HUES48 (cell line): Measurements from ENCODE around the gene ANKS1A.

Experiments
- H3K27ac ChIP-seq: one replicate; pipeline ENCODE4 v1.7.0; 2013; ENCODE audit warnings: low read depth, low read length, inconsistent platforms
- H3K27me3 ChIP-seq: 2 replicates; pipeline ENCODE4 v1.6.1; 2013; ENCODE audit warnings: mild to moderate bottlenecking, low read length; ENCODE audit not compliant: control insufficient read depth, insufficient read depth
- H3K36me3 ChIP-seq: 2 replicates; pipeline ENCODE4 v1.6.1; 2013; ENCODE audit warnings: low read length; ENCODE audit not compliant: control insufficient read depth, insufficient read depth
- H3K4me1 ChIP-seq: 2 replicates; pipeline ENCODE4 v1.6.1; 2013; ENCODE audit warnings: mild to moderate bottlenecking, low read length; ENCODE audit not compliant: control insufficient read depth, insufficient read depth
- H3K4me3 ChIP-seq: 2 replicates; pipeline ENCODE4 v1.5.1; 2013; ENCODE audit warnings: mild to moderate bottlenecking, low read depth, low read length
- H3K9ac ChIP-seq: 2 replicates; pipeline ENCODE4 v1.6.1; 2013; ENCODE audit warnings: mild to moderate bottlenecking, low read depth, low read length, moderate library complexity
- H3K9me3 ChIP-seq: 2 replicates; pipeline ENCODE4 v1.6.1; 2013; ENCODE audit warnings: low read length; ENCODE audit not compliant: control insufficient read depth, insufficient read depth

The ANKS1A gene

GRCh38 chr6:35043381-35044130, 154.5 kb downstream of the ANKS1A start:
- Histone ChIP-seq H3K4me1 (peaks cover 64% of the 10 kb centered on the region), H3K9ac (peak overlapping the region; percentile 52), H3K9me3 (no peaks in the 10 kb centered on the region), H3K27me3 (no peaks in the 10 kb centered on the region), H3K4me3 (no peak overlapping the region), H3K27ac (peak overlapping the region; percentile 78), H3K36me3 (0 out of 2 replicates have a peak, but pooled peaks cover 4% of the 10 kb centered on the region)

- Histone ChIP-seq H3K27ac (peak overlapping the region; percentile 78), H3K36me3 (0 out of 2 replicates have a peak, but pooled peaks cover 4% of the 10 kb centered on the region), H3K9me3 (no peaks in the 10 kb centered on the region), H3K9ac (no peak overlapping the region; the same call in none of the 2 replicates), H3K4me1 (peaks cover 71% of the 10 kb centered on the region), H3K4me3 (no peak overlapping the region), H3K27me3 (no peaks in the 10 kb centered on the region)
These were observed 155.2 kb downstream of the ANKS1A start for GRCh38 chr6:35044145-35044745.

GRCh38 chr6:35044761-35045421, 155.8 kb downstream of the ANKS1A start:
- Histone ChIP-seq H3K4me1 (peaks cover 75% of the 10 kb centered on the region), H3K9me3 (no peaks in the 10 kb centered on the region), H3K4me3 (no peak overlapping the region), H3K9ac (peak overlapping the region; percentile 4; the same call in 1 of the 2 replicates), H3K27me3 (no peaks in the 10 kb centered on the region), H3K27ac (peak overlapping the region; percentile 78), H3K36me3 (0 out of 2 replicates have a peak, but pooled peaks cover 4% of the 10 kb centered on the region)

GRCh38 chr6:35046103-35046502, 157.0 kb downstream of the ANKS1A start:
- Histone ChIP-seq H3K36me3 (0 out of 2 replicates have a peak, but pooled peaks cover 4% of the 10 kb centered on the region), H3K4me3 (no peak overlapping the region), H3K4me1 (peaks cover 80% of the 10 kb centered on the region), H3K9ac (no peak overlapping the region), H3K9me3 (no peaks in the 10 kb centered on the region), H3K27me3 (no peaks in the 10 kb centered on the region), H3K27ac (peak overlapping the region; percentile 25)

GRCh38 chr6:35046862-35047261, 157.8 kb downstream of the ANKS1A start:
- Histone ChIP-seq H3K36me3 (no peaks in the 10 kb centered on the region), H3K9me3 (no peaks in the 10 kb centered on the region), H3K4me1 (peaks cover 80% of the 10 kb centered on the region), H3K27me3 (no peaks in the 10 kb centered on the region), H3K27ac (peak overlapping the region; percentile 5), H3K4me3 (no peak overlapping the region), H3K9ac (no peak overlapping the region)

GRCh38 chr6:35047265-35048011, 158.4 kb downstream of the ANKS1A start:
- peaks cover 77% of the 10 kb centered on the region for H3K4me1 ChIP-seq
- no peak overlapping the region for H3K4me3 ChIP-seq
- H3K9me3 ChIP-seq = no peaks in the 10 kb centered on the region
- H3K27me3 ChIP-seq = no peaks in the 10 kb centered on the region
- H3K36me3 ChIP-seq = no peaks in the 10 kb centered on the region
- H3K27ac ChIP-seq = peak overlapping the region; percentile 85
- peak overlapping the region; percentile 71 for H3K9ac ChIP-seq

- H3K27me3 ChIP-seq = no peaks in the 10 kb centered on the region
- H3K9ac ChIP-seq = peak overlapping the region; percentile 71
- peaks cover 71% of the 10 kb centered on the region for H3K4me1 ChIP-seq
- peak overlapping the region; percentile 85 for H3K27ac ChIP-seq
- no peak overlapping the region for H3K4me3 ChIP-seq
- no peaks in the 10 kb centered on the region for H3K36me3 ChIP-seq
- H3K9me3 ChIP-seq = no peaks in the 10 kb centered on the region
These were observed 159.1 kb downstream of the ANKS1A start for GRCh38 chr6:35048031-35048613.

GRCh38 chr6:35048631-35049083, 159.6 kb downstream of the ANKS1A start:
- Histone ChIP-seq H3K9me3 (no peaks in the 10 kb centered on the region), H3K9ac (peak overlapping the region; percentile 71), H3K27ac (peak overlapping the region; percentile 85), H3K4me1 (peaks cover 65% of the 10 kb centered on the region), H3K36me3 (no peaks in the 10 kb centered on the region), H3K27me3 (no peaks in the 10 kb centered on the region), H3K4me3 (no peak overlapping the region)

- Histone ChIP-seq H3K9me3 (no peaks in the 10 kb centered on the region), H3K36me3 (peaks cover 4% of the 10 kb centered on the region; the same call in 1 of the 2 replicates), H3K4me1 (peaks cover 59% of the 10 kb centered on the region), H3K27ac (peak overlapping the region; percentile 5), H3K9ac (0 out of 2 replicates have a peak overlapping the region, but pooled peaks have one; percentile 71), H3K27me3 (no peaks in the 10 kb centered on the region), H3K4me3 (no peak overlapping the region)
These were observed 160.2 kb downstream of the ANKS1A start for GRCh38 chr6:35049156-35049735.
